OCI-LY7 (cell line): ENCODE results near the gene TAF8. TPM values are rescaled to one million over a fixed set of nuclear protein-coding genes. Genes with fewer than 3 reads are reported as not detected.
A peak's percentile ranks its signal among the peaks of the same experiment; 100 is the strongest.

ENCODE experiments used
- BruUV-seq: library from RNA; stranded (reverse); fragments of 400-500 nt; replicated peaks from 2 replicates; lab custom pipeline; 2021; lab: Mats Ljungman, UMichigan
- CTCF ChIA-PET: fragments of 300-600 bp; sonication (Branson Sonifier 250); formaldehyde crosslinking; loops from one replicate; lab custom pipeline; 2022; ENCODE audit warnings: antibody characterized with exemption; ENCODE audit not compliant: unreplicated experiment; lab: Charles Lee
- POLR2A ChIA-PET: fragments of 300-600 bp; sonication (Branson Sonifier 250); formaldehyde crosslinking; loops from one replicate; lab custom pipeline; 2022; ENCODE audit warnings: antibody characterized with exemption; lab: Charles Lee
- DNase-seq: peaks from one replicate; pipeline ENCODE4 v3.0.0-alpha.2; 2015; ENCODE audit warnings: low spot score
- H2AFZ ChIP-seq: fragments of 200-600 bp; sonication (generic), shearing (Covaris generic); 2 replicates; pipeline ENCODE4 v1.6.1; 2014; ENCODE audit warnings: mild to moderate bottlenecking, antibody characterized with exemption, low read length, moderate library complexity
- H3K27ac ChIP-seq: fragments of 200-600 bp; sonication (generic); 2 replicates; pipeline ENCODE4 v1.5.1; 2014; ENCODE audit warnings: mixed run types, low read depth, mild to moderate bottlenecking, moderate library complexity, low read length, inconsistent platforms; ENCODE audit not compliant: poor library complexity, severe bottlenecking
- H3K36me3 ChIP-seq: fragments of 200-600 bp; sonication (generic); 2 replicates; pipeline ENCODE4 v1.6.1; 2014; ENCODE audit warnings: mild to moderate bottlenecking, antibody characterized with exemption, low read length, moderate library complexity, mixed read lengths; ENCODE audit not compliant: insufficient read depth
- H3K4me1 ChIP-seq: fragments of 200-600 bp; sonication (generic); 2 replicates; pipeline ENCODE4 v1.5.1; 2014; ENCODE audit warnings: mild to moderate bottlenecking, low read length; ENCODE audit not compliant: insufficient read depth, poor library complexity, severe bottlenecking
- H3K4me2 ChIP-seq: fragments of 200-600 bp; sonication (generic); 2 replicates; pipeline ENCODE4 v1.6.1; 2014; ENCODE audit warnings: mild to moderate bottlenecking, low read length
- H3K4me3 ChIP-seq: fragments of 200-600 bp; sonication (generic); 2 replicates; pipeline ENCODE4 v1.5.1; 2014; ENCODE audit warnings: mild to moderate bottlenecking, low read depth, low read length; ENCODE audit not compliant: poor library complexity, severe bottlenecking
- H3K79me2 ChIP-seq: fragments of 200-600 bp; sonication (generic); 2 replicates; pipeline ENCODE4 v1.6.1; 2016; ENCODE audit warnings: low read depth, mild to moderate bottlenecking, low read length, moderate library complexity, mixed read lengths; ENCODE audit not compliant: insufficient read depth
- H3K9me2 ChIP-seq: fragments of 200-600 bp; sonication (generic); 2 replicates; pipeline ENCODE4 v1.6.1; 2016; ENCODE audit warnings: mild to moderate bottlenecking, low read length, mixed read lengths; ENCODE audit not compliant: insufficient read depth
- H3K9me3 ChIP-seq: fragments of 200-600 bp; sonication (generic); 2 replicates; pipeline ENCODE4 v1.6.1; 2014; ENCODE audit warnings: mild to moderate bottlenecking, mixed run types, low read length, mixed read lengths
- H4K20me1 ChIP-seq: fragments of 200-600 bp; sonication (generic); 2 replicates; pipeline ENCODE4 v1.6.1; 2014; ENCODE audit warnings: mild to moderate bottlenecking, antibody characterized with exemption, low read length, moderate library complexity, mixed read lengths; ENCODE audit not compliant: insufficient read depth
- CTCF ChIP-seq: fragments of 200-600 bp; sonication (generic); conservative IDR thresholded peaks from 2 replicates; pipeline ENCODE4 v1.5.1; 2014; ENCODE audit warnings: mild to moderate bottlenecking, antibody characterized with exemption, low read length, moderate library complexity, mixed read lengths
- EZH2phosphoT487 ChIP-seq: fragments of 200-600 bp; sonication (generic); IDR thresholded peaks from 2 replicates; pipeline ENCODE4 v1.6.1; 2018; ENCODE audit warnings: low read depth, borderline replicate concordance, mild to moderate bottlenecking, mixed run types, antibody characterized with exemption, low read length, moderate library complexity, mixed read lengths
- intact Hi-C: fragments of 100-400 bp; cut with micrococcal nuclease; formaldehyde crosslinking; loops from one replicate; pipeline ENCODE4 v1.10.0; 2022; ENCODE audit not compliant: unreplicated experiment
- total RNA-seq, 2 experiments: library from RNA; depleted of rRNA in 1 of 2; stranded (reverse); fragments of >200 nt in 1 of 2; shearing (Covaris generic) in 1 of 2; gene quantifications; 2 replicates each; pipeline ENCODE4 v1.2.3, GENCODE V29; 2014 to 2022

Gene TAF8
- total RNA-seq, 2 experiments from 2014 or later, result 35.1 to 47.8 TPM

- CTCF ChIA-PET, result no interaction called here
- POLR2A ChIA-PET, result interaction anchor here (0.7 to 4.2 kb wide), 8 partner anchors 8 to 136 kb away, joined by 3 to 30 read pairs (median 4); partner anchors contain the start of gene TAF8
- Histone ChIP-seq H2AFZ (no peak overlapping the region), H3K79me2 (no peaks in the 10 kb centered on the region; the same call in 1 of the 2 replicates), H3K4me1 (peaks cover 90% of the 10 kb centered on the region), H3K4me3 (no peak overlapping the region), H3K9me2 (no peaks in the 10 kb centered on the region), H3K9me3 (no peaks in the 10 kb centered on the region), H3K36me3 (no peaks in the 10 kb centered on the region; the same call in 1 of the 2 replicates), H3K4me2 (peak overlapping the region; percentile 59; the same call in 1 of the 2 replicates), H3K27ac (peak overlapping the region; percentile 98), H4K20me1 (no peaks in the 10 kb centered on the region)
- no peak for TF ChIP-seq EZH2phosphoT487
- TF ChIP-seq CTCF, result no peak
- intact Hi-C loops, result loop anchor here (10.0 kb wide), 1 partner anchor 715 kb away; the partner anchor contains the start of gene TBCC
- no TSS peak for BruUV-seq
- no peak for DNase-seq
Measured at GRCh38 chr6:42029881-42030280, 20.4 kb upstream of the TAF8 start.

GRCh38 chr6:42030585-42031506, 19.5 kb upstream of the TAF8 start:
- H3K9me3 ChIP-seq, result no peaks in the 10 kb centered on the region
- TF ChIP-seq EZH2phosphoT487 (no peak), CTCF (no peak)
- peak; percentile 50 for DNase-seq
- no peaks in the 10 kb centered on the region for H4K20me1 ChIP-seq
- peak overlapping the region; percentile 2 for H3K4me3 ChIP-seq
- peak overlapping the region; percentile 98 for H3K27ac ChIP-seq
- H3K79me2 ChIP-seq, result peaks cover 1% of the 10 kb centered on the region; the same call in 1 of the 2 replicates
- H3K9me2 ChIP-seq, result no peaks in the 10 kb centered on the region
- ChIA-PET CTCF (interaction anchor here (1.0 kb wide), 1 partner anchor 8 kb away, joined by 3 read pairs; no protein-coding TSS in a partner anchor), POLR2A (interaction anchor here (0.6 to 4.2 kb wide), 9 partner anchors 10 to 199 kb away, joined by 3 to 30 read pairs (median 3); no protein-coding TSS in a partner anchor)
- intact Hi-C loops, result no loop called here
- H3K4me2 ChIP-seq, result peak overlapping the region; percentile 59
- H3K36me3 ChIP-seq, result no peaks in the 10 kb centered on the region; the same call in 1 of the 2 replicates
- peak overlapping the region; percentile 57; the same call in 1 of the 2 replicates for H2AFZ ChIP-seq
- H3K4me1 ChIP-seq, result peaks cover 85% of the 10 kb centered on the region
- BruUV-seq, result no TSS peak
